Anterior cingulate cortex (tissue), 58 donors: Measurements from ENCODE around the gene AP1S2.

ENCODE experiments used
- DNase-seq, 58 donors: peaks; one replicate each; lab custom pipeline; 2025; lab: John Stamatoyannopoulos, UW

Gene AP1S2

GRCh38 chrX:15814771-15815365 lies 39.7 kb downstream of the AP1S2 start:
- no peak for DNase-seq

- DNase-seq: no peak
Observed at GRCh38 chrX:15813416-15813815, 41.2 kb downstream of the AP1S2 start.

- no peak for DNase-seq
Observed at GRCh38 chrX:15812192-15812938, 42.2 kb downstream of the AP1S2 start.

GRCh38 chrX:15808254-15808653 lies 46.4 kb downstream of the AP1S2 start:
- DNase-seq: no peak

GRCh38 chrX:15804563-15804962 lies 50.0 kb downstream of the AP1S2 start:
- DNase-seq: no peak

- no peak for DNase-seq
Observed at GRCh38 chrX:15797707-15798106, 56.9 kb downstream of the AP1S2 start.

GRCh38 chrX:15790769-15791290 lies 63.8 kb downstream of the AP1S2 start:
- peak in 4 of 58 donors; percentile 0 to 67 (median 22) for DNase-seq

GRCh38 chrX:15789979-15790768 lies 64.4 kb downstream of the AP1S2 start, which contains the start of gene ZRSR2:
Gene ZRSR2 (plus strand): TSS chrX:15790484. CDS start chrX:15790496, 12 bp downstream.
- DNase-seq: peak; percentile 2 to 93 (median 76)

- peak in 1 of 58 donors; percentile 2 for DNase-seq
Observed at GRCh38 chrX:15786915-15787314, 67.7 kb downstream of the AP1S2 start.

GRCh38 chrX:15785176-15785750 lies 69.3 kb downstream of the AP1S2 start:
- no peak for DNase-seq

- no peak for DNase-seq
Observed at GRCh38 chrX:15781961-15782699, 72.5 kb downstream of the AP1S2 start.
